ENCODE results near the gene SMDT1.
"Not testable (repeated sequence)": the region's sequence is repeated elsewhere in the genome, so short reads cannot be mapped to it uniquely, and the experiment has no call there.

SMDT1 gene

DNA sequence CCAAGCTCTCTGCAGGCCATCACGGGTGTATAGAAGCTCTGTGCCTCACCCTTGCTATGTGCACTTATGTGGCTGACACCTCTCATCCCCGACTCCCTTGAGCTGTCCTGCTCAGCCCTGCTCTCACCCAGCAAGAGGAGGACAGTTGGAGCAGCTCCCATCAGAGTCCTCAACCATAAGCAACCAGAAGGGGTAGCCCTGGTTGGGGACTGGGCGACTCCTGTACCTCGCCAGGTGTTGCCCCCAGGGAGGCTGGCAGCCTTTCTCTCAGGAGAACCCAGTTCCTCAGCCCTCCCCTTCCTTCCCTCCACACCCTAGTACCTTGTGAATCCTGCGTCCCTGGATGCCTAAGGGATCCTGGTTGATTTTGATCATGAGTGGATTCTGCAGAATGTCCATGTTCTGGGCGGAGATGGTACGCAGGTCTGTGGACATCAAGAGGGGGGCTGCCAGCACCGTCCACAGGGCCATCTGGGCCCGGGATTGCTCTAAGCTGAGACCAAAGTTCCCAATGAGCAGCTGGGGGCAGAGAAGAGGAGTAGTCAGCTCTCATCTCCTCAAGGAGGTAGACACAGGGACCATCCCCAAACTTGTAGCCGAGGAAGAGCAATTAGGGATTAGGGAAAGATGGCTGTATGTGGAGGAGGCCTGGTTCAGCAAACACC, 16.9 kb upstream of the SMDT1 start:
- no peak overlapping the region for H3K4me3 ChIP-seq (ENCODE audit: low read length)
- no peaks in the 10 kb centered on the region for H3K4me1 ChIP-seq (ENCODE audit: control insufficient read depth, insufficient read depth, low read length)
- no peak for DNase-seq (ENCODE audit: low read depth)
- H3K9me3 ChIP-seq (ENCODE audit: control insufficient read depth, low read length) = no peaks in the 10 kb centered on the region
- no peak overlapping the region for H3K9ac ChIP-seq (ENCODE audit: low read length)
- no peaks in the 10 kb centered on the region for H3K27me3 ChIP-seq (replicated peaks; ENCODE audit: control insufficient read depth, insufficient read depth, low read length)
- H3K36me3 ChIP-seq (ENCODE audit: control insufficient read depth, insufficient read depth, low read length, severe bottlenecking) = no peaks in the 10 kb centered on the region

DNA sequence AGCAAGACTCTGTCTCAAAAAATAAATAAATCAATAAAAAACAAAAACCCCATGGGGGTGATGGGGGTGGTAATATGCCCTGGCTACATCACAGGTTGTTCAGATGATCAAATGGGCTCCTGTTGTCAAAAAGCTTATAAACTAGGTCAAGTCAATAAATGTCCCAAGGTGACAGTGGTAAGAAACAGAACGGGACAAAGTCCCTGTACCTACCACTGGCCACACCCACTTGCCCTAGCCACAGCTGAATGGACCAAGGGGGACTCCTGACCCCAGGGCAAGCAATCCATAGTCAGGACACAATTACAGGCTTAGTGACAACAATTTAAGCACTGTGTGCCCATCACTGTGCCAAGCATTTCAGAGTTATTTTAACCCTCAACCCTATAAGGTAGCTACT, 14.9 kb upstream of the SMDT1 start:
- no peak overlapping the region for H3K4me3 ChIP-seq (ENCODE audit: low read length)
- no peaks in the 10 kb centered on the region for H3K36me3 ChIP-seq (ENCODE audit: control insufficient read depth, insufficient read depth, low read length, severe bottlenecking)
- DNase-seq (ENCODE audit: low read depth) = no peak
- H3K9ac ChIP-seq (ENCODE audit: low read length) = no peak overlapping the region
- H3K4me1 ChIP-seq (ENCODE audit: control insufficient read depth, insufficient read depth, low read length) = peaks cover 1% of the 10 kb centered on the region
- no peaks in the 10 kb centered on the region for H3K9me3 ChIP-seq (ENCODE audit: control insufficient read depth, low read length)
- no peaks in the 10 kb centered on the region for H3K27me3 ChIP-seq (replicated peaks; ENCODE audit: control insufficient read depth, insufficient read depth, low read length)

DNA sequence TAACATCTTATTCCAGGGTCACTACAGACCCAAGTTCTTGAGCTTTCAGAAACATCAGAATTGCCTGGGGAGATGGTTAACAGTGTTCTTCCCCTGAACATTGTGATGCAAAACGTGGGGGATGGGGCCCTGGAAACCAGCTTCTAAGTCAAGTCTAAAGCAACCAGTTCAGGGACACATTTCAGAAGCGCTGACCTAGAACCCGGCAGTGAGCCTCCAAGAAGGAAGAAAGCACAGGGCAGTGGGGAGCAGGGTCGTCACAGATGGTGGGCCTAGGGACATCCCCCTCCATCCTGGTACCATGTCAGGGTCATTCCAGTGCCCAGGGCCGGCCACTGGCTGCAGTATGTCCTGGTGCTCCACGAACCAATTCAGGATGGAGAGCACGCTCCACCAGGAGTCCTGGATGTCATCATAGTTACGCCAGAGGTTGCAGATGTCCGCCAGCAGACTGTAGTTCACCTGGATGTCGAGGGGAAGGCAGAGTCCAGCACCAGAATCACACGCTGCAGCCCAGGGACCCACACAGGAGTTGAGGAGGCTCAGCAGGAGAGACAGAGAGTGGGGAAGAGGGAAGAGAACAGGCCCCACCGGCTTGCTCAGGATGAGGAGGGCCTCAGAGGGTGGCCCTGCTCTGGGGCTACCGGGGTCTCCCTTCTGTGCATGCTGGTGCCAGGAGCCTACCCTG, 13.9 kb upstream of the SMDT1 start:
- Histone ChIP-seq H3K36me3 (ENCODE audit: control insufficient read depth, insufficient read depth, low read length, severe bottlenecking) (no peaks in the 10 kb centered on the region), H3K4me1 (ENCODE audit: control insufficient read depth, insufficient read depth, low read length) (peaks cover 8% of the 10 kb centered on the region), H3K9me3 (ENCODE audit: control insufficient read depth, low read length) (no peaks in the 10 kb centered on the region), H3K27me3 (replicated peaks; ENCODE audit: control insufficient read depth, insufficient read depth, low read length) (no peaks in the 10 kb centered on the region), H3K9ac (ENCODE audit: low read length) (no peak overlapping the region), H3K4me3 (ENCODE audit: low read length) (no peak overlapping the region)
- no peak for DNase-seq (ENCODE audit: low read depth)

DNA sequence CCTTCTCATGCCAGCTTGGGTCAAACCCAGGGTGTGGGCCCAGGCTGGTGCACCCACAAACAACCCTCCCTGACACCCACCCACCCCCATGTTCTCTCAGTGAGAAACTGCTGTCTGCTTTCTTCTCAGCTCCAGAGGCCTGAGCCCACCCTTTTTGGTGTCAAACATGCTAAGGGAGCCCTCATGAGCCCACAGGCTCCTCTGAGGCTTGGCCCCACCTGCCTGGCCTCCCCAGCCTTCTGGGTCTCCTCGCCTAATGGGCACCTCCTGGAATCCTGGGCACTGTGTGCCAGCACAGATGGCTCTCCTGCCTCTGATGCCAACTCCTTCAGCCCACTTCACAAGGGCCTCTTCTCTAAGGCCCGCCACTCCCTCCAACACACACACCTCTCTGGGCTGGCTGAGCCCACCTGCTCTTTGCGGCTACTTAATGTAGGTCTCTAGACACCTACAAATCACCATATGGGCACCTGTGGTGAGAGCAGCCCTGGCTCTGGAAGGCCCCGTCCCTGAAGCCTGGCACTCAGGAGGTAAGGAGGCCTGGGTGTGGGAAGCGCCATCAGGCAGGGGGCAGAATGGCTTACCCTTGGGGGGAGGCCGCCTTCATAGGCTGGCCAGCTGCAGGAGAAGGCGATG, 13.3 kb upstream of the SMDT1 start:
- no peak for DNase-seq (ENCODE audit: low read depth)
- H3K27me3 ChIP-seq (replicated peaks; ENCODE audit: control insufficient read depth, insufficient read depth, low read length) = no peaks in the 10 kb centered on the region
- no peak overlapping the region for H3K4me3 ChIP-seq (ENCODE audit: low read length)
- H3K9ac ChIP-seq (ENCODE audit: low read length) = no peak overlapping the region
- peaks cover 12% of the 10 kb centered on the region for H3K4me1 ChIP-seq (ENCODE audit: control insufficient read depth, insufficient read depth, low read length)
- no peaks in the 10 kb centered on the region for H3K9me3 ChIP-seq (ENCODE audit: control insufficient read depth, low read length)
- H3K36me3 ChIP-seq (ENCODE audit: control insufficient read depth, insufficient read depth, low read length, severe bottlenecking) = no peaks in the 10 kb centered on the region

DNA sequence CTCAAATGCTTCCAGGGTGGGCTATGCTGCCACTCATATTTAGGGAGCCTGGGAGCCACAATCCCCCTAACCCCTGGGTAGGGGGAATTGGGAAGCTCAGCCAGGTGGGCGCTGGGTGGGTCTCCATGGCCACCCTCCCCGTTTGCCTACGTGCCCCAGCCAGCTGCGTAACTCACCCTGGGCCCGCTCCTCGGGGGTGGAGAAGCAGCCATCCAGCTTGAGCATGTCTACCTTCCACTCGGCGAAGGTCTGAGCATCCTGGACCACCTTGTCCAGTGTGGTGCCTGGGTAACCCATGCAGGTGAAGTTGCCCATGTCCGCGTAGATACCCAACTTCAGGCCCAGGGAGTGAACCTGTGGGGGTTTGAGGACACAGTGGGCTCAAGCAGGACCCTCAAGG, 12.6 kb upstream of the SMDT1 start:
- Histone ChIP-seq H3K9ac (ENCODE audit: low read length) (no peak overlapping the region), H3K27me3 (replicated peaks; ENCODE audit: control insufficient read depth, insufficient read depth, low read length) (no peaks in the 10 kb centered on the region), H3K4me3 (ENCODE audit: low read length) (no peak overlapping the region), H3K9me3 (ENCODE audit: control insufficient read depth, low read length) (no peaks in the 10 kb centered on the region), H3K36me3 (ENCODE audit: control insufficient read depth, insufficient read depth, low read length, severe bottlenecking) (no peaks in the 10 kb centered on the region), H3K4me1 (ENCODE audit: control insufficient read depth, insufficient read depth, low read length) (peaks cover 15% of the 10 kb centered on the region)
- DNase-seq (ENCODE audit: low read depth) = no peak

DNA sequence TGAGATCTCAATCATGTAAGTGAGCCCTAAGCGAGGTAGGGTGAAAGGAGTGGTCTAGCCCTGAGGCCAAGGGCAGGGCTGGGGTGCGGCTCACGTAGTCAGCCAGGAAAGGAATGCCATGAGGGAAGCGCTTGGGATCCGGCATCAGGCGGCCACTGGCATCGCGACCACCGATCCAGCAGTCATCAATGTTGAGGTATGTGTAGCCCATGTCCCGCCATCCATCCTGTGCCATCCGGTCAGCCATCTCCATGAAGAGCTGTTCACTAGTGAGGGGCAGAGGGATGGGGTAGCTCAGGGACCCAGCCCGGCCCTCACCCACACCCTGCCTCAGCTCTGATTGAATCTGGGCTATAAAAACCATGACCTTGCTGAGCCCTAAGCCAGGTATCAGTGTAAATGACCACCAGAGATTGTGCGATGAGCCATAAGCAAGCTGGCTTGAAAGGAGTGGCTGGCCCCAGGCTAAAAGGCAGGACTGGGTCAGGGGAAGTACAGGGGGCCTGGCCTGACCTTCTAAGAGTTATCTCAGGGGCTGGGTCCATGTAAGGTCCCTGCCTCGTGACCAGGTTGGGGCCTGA, 11.7 kb upstream of the SMDT1 start:
- H3K27me3 ChIP-seq (replicated peaks; ENCODE audit: control insufficient read depth, insufficient read depth, low read length) = no peaks in the 10 kb centered on the region
- no peak overlapping the region for H3K9ac ChIP-seq (ENCODE audit: low read length)
- H3K9me3 ChIP-seq (ENCODE audit: control insufficient read depth, low read length) = no peaks in the 10 kb centered on the region
- peaks cover 15% of the 10 kb centered on the region for H3K4me1 ChIP-seq (ENCODE audit: control insufficient read depth, insufficient read depth, low read length)
- H3K36me3 ChIP-seq (ENCODE audit: control insufficient read depth, insufficient read depth, low read length, severe bottlenecking) = no peaks in the 10 kb centered on the region
- no peak for DNase-seq (ENCODE audit: low read depth)
- H3K4me3 ChIP-seq (ENCODE audit: low read length) = no peak overlapping the region

DNA sequence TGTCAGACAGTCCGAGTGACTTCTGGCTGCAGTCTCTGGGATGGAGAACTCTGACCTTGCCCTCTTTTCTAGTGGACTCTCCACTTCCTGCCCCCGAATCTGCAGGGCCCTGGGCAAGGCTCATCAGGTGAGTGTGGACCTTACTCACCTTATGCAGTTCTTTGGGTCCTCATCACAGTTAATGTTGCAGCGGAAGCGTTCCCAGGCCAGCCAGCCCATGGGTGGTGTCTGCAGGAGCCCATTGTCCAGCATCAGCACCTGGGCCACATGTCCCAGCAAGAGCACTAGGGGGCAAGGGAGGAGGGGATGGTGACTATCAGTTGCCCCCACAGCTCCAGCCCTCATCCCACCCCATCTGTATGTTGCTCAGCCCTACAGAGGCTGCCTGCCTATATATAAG, 11.2 kb upstream of the SMDT1 start:
- DNase-seq (ENCODE audit: low read depth) = no peak
- H3K9ac ChIP-seq (ENCODE audit: low read length) = no peak overlapping the region
- H3K4me3 ChIP-seq (ENCODE audit: low read length) = no peak overlapping the region
- no peaks in the 10 kb centered on the region for H3K36me3 ChIP-seq (ENCODE audit: control insufficient read depth, insufficient read depth, low read length, severe bottlenecking)
- H3K27me3 ChIP-seq (replicated peaks; ENCODE audit: control insufficient read depth, insufficient read depth, low read length) = no peaks in the 10 kb centered on the region
- no peaks in the 10 kb centered on the region for H3K9me3 ChIP-seq (ENCODE audit: control insufficient read depth, low read length)
- H3K4me1 ChIP-seq (ENCODE audit: control insufficient read depth, insufficient read depth, low read length) = peaks cover 16% of the 10 kb centered on the region

DNA sequence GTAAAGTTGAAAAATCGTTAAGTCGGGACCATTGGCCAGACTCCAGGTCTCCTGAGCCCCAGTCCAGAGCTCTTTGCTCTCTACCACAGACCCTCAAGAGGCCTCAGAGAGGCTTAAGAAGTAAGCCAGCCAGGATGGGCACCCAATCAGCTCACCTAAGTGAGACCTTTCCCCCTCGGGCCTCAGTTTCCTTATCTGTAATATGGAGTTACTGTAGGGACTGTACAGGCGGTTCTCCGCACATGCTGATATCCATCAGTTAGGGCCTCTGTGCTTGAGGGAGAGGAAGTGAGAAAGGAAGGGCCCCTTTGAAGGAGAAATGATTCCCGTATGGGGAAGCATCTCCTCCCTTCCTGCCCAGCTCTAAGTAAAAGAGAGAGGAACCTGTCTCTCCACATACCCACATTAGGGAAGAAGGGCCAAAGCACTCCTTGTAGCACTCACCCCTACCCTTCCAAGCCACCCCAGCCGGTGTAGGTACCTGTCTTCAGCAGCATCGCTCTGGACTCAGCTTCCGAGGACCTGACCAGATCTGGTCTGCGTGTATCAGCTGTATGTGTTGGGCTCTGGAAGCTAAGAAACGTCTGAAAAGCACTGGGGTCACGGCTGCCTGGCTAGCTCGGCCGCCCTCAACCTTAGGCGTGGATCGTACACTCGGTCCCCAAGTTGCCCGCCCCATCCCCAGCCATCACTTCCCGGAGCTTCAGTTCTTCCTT, 9.5 kb upstream of the SMDT1 start:
- peak overlapping the region; percentile 76 for H3K4me3 ChIP-seq (ENCODE audit: low read length)
- no peak for DNase-seq (ENCODE audit: low read depth)
- peak overlapping the region; percentile 74 for H3K9ac ChIP-seq (ENCODE audit: low read length)
- no peaks in the 10 kb centered on the region for H3K9me3 ChIP-seq (ENCODE audit: control insufficient read depth, low read length)
- no peaks in the 10 kb centered on the region for H3K36me3 ChIP-seq (ENCODE audit: control insufficient read depth, insufficient read depth, low read length, severe bottlenecking)
- H3K4me1 ChIP-seq (ENCODE audit: control insufficient read depth, insufficient read depth, low read length) = peaks cover 26% of the 10 kb centered on the region
- H3K27me3 ChIP-seq (replicated peaks; ENCODE audit: control insufficient read depth, insufficient read depth, low read length) = no peaks in the 10 kb centered on the region

DNA sequence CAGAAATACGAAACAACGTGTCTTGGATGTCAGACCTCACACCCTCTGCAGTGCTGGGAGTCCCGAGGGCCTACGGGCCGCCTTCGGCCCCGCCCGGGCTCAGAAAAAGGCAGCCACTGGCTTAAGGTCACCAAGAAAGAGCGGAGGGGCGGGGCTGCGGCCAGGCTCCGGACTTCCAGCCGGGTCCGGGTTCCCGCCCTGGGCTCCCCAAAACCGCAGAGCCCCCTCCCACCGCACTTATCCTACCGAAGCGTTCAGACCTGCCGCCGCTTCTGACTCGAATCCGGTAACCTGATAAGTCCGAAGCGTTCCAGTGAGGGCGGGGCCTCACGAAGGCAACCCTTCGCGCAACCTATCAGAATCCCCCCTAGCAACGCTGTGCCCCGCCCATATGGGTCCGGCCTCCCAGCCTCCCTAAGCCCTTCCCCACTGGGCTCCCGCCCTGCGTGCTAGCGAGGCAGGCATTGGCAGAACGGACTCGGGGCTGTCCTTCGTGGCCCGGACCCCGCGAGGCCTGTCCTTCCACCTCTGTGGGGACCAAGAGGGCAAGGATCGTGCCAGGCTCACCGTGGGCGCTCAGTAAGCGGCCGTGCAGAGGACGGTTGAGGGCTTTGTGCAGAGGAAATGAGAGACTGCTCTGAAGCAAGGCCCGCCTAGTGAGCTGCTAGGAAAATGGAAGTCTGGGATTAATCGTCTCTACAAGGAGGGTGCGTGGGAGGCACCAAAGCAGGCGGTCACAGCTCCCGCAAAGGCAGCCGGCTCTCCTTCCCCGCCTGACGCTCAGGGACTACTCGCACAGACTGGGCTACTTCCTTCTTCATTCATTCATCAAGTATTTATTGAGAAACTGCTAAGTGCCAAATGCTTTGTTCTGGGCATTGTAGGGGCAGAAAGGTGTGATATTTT, 8.7 kb upstream of the SMDT1 start, which contains the start of gene NAGA:
NAGA (minus strand) TSS at position 296 of the 906 bp plus-strand sequence. CDS start 515 bp downstream, outside the sequence.
- peak; percentile 99 for DNase-seq (ENCODE audit: low read depth)
- Histone ChIP-seq H3K9ac (ENCODE audit: low read length) (peak within 1 kb of the TSS; percentile 74), H3K4me3 (ENCODE audit: low read length) (peak within 1 kb of the TSS; percentile 76), H3K9me3 (ENCODE audit: control insufficient read depth, low read length) (no peaks in the 10 kb centered on the region), H3K36me3 (ENCODE audit: control insufficient read depth, insufficient read depth, low read length, severe bottlenecking) (no peaks in the 10 kb centered on the region), H3K4me1 (ENCODE audit: control insufficient read depth, insufficient read depth, low read length) (peaks cover 31% of the 10 kb centered on the region), H3K27me3 (replicated peaks; ENCODE audit: control insufficient read depth, insufficient read depth, low read length) (no peaks in the 10 kb centered on the region)

DNA sequence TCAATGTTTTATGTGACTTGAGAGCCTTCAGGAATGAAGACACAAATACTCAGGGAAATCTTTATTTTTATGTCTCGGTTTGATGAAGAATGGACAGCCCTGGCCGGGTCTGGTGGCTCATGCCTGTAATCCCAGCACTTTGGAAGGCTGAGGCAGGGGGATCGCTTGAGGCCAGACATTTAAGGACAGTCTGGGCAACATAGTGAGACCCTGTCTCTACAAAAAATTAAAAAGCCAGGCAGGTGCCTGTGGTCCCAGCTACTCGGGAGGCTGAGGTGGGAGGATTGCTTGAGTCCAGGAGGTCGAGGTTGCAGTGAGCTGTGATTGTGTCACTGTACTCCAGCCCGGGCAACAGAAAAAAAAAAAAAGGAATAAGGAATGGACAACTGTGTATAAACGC, 8.0 kb upstream of the SMDT1 start:
- H3K27me3 ChIP-seq (replicated peaks; ENCODE audit: control insufficient read depth, insufficient read depth, low read length); DNase-seq (ENCODE audit: low read depth); H3K9me3 ChIP-seq (ENCODE audit: control insufficient read depth, low read length); H3K36me3 ChIP-seq (ENCODE audit: control insufficient read depth, insufficient read depth, low read length, severe bottlenecking): not testable (repeated sequence)
- H3K4me1 ChIP-seq (ENCODE audit: control insufficient read depth, insufficient read depth, low read length) = peaks cover 31% of the 10 kb centered on the region
- H3K9ac ChIP-seq (ENCODE audit: low read length) = peak overlapping the region; percentile 74
- H3K4me3 ChIP-seq (ENCODE audit: low read length) = peak overlapping the region; percentile 76

Data from adipocyte (in vitro differentiated cells).